ENCODE measurements around the gene ARID5B.
A peak's percentile ranks its signal among the peaks of the same experiment; 100 is the strongest.

Gene ARID5B

GRCh38 chr10:61904733-61905725 lies 3.5 kb downstream of the ARID5B start:
- peak overlapping the region; percentile 83 for H3K4me3 ChIP-seq (ENCODE audit: low read length)
- peak; percentile 67 for DNase-seq (ENCODE audit: low read depth)
- peak; percentile 45 for TF ChIP-seq CTCF (conservative IDR thresholded peaks at IDR 0.05; ENCODE audit: low read length)

GRCh38 chr10:61905837-61906561 lies 4.5 kb downstream of the ARID5B start:
- no peak for DNase-seq (ENCODE audit: low read depth)
- no peak overlapping the region for H3K4me3 ChIP-seq (ENCODE audit: low read length)
- no peak for TF ChIP-seq CTCF (conservative IDR thresholded peaks at IDR 0.05; ENCODE audit: low read length)

- TF ChIP-seq CTCF (conservative IDR thresholded peaks at IDR 0.05; ENCODE audit: low read length): no peak
- DNase-seq (ENCODE audit: low read depth): no peak
- H3K4me3 ChIP-seq (ENCODE audit: low read length): no peak overlapping the region
Observed at GRCh38 chr10:61906562-61906901, 5.0 kb downstream of the ARID5B start.

GRCh38 chr10:61907011-61907410 lies 5.5 kb downstream of the ARID5B start:
- no peak for DNase-seq (ENCODE audit: low read depth)
- TF ChIP-seq CTCF (conservative IDR thresholded peaks at IDR 0.05; ENCODE audit: low read length): no peak
- H3K4me3 ChIP-seq (ENCODE audit: low read length): no peak overlapping the region

GRCh38 chr10:61907587-61907986 lies 6.1 kb downstream of the ARID5B start:
- no peak for TF ChIP-seq CTCF (conservative IDR thresholded peaks at IDR 0.05; ENCODE audit: low read length)
- no peak overlapping the region for H3K4me3 ChIP-seq (ENCODE audit: low read length)
- DNase-seq (ENCODE audit: low read depth): no peak

GRCh38 chr10:61910226-61910805 lies 8.8 kb downstream of the ARID5B start:
- TF ChIP-seq CTCF (conservative IDR thresholded peaks at IDR 0.05; ENCODE audit: low read length): no peak
- no peak for DNase-seq (ENCODE audit: low read depth)
- H3K4me3 ChIP-seq (ENCODE audit: low read length): no peak overlapping the region
